ENCODE measurements around the gene CHST1.

CHST1 gene

GRCh38 chr11:45659031-45659817 lies 6.2 kb downstream of the CHST1 start:
- DNase-seq, result no peak

- peak; percentile 92 for DNase-seq
These were observed 7.0 kb downstream of the CHST1 start for GRCh38 chr11:45658292-45658991.

- no peak for DNase-seq
These were observed 7.7 kb downstream of the CHST1 start for GRCh38 chr11:45657496-45658260.

GRCh38 chr11:45655831-45656230 lies 9.6 kb downstream of the CHST1 start:
- DNase-seq, result no peak

- DNase-seq, result peak; percentile 85
These were observed 10.1 kb downstream of the CHST1 start for GRCh38 chr11:45655347-45655756.

GRCh38 chr11:45655012-45655283 lies 10.5 kb downstream of the CHST1 start:
- DNase-seq, result no peak

- no peak for DNase-seq
These were observed 11.0 kb downstream of the CHST1 start for GRCh38 chr11:45654231-45655011.

- DNase-seq, result no peak
These were observed 12.1 kb downstream of the CHST1 start for GRCh38 chr11:45653277-45653676.

GRCh38 chr11:45652781-45653180 lies 12.6 kb downstream of the CHST1 start:
- no peak for DNase-seq

GRCh38 chr11:45651841-45652749 lies 13.3 kb downstream of the CHST1 start:
- no peak for DNase-seq

- DNase-seq, result no peak
These were observed 14.3 kb downstream of the CHST1 start for GRCh38 chr11:45651156-45651555.

- DNase-seq, result no peak
These were observed 15.0 kb downstream of the CHST1 start for GRCh38 chr11:45650166-45651095.

- DNase-seq, result no peak
These were observed 15.8 kb downstream of the CHST1 start for GRCh38 chr11:45649544-45650165.

- DNase-seq, result no peak
These were observed 16.5 kb downstream of the CHST1 start for GRCh38 chr11:45648931-45649330.

GRCh38 chr11:45647786-45648185 lies 17.6 kb downstream of the CHST1 start:
- no peak for DNase-seq

GRCh38 chr11:45647329-45647728 lies 18.1 kb downstream of the CHST1 start:
- DNase-seq, result no peak

- no peak for DNase-seq
These were observed 19.0 kb downstream of the CHST1 start for GRCh38 chr11:45646275-45646927.

- no peak for DNase-seq
These were observed 20.2 kb downstream of the CHST1 start for GRCh38 chr11:45644981-45645889.

All from left hindlimb (tissue), 1 donor.